Fibroblast of skin of left quadriceps (primary cell): ENCODE measurements around the gene AUTS2.
A peak's percentile ranks its signal among the peaks of the same experiment; 100 is the strongest.

Source experiments
- DNase-seq, 2 experiments: peaks; one replicate each; pipeline ENCODE4 v3.0.0-alpha.2; 2013; ENCODE audit warnings: low read depth in 2 of 2

AUTS2 gene

DNA sequence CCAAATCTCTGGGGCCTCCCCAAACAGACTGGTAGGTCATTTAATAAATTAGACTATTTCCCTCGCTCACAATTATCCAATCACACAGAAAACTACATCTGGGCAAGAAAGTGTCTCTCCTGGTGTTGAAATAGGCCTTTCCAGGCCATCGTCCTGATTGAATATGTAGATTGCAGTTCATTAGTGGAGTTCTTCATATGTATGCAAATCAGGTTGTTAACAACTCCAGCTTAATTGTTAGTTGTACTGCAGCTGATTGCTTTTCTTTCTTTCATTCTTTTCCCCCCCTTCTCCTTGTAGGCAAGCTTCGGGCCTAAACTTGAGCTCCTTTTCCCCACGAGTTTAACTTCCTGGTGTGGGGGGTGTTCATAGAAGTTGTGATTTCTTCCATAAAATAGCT lies 1174.6 kb downstream of the AUTS2 start:
- no peak for DNase-seq

DNA sequence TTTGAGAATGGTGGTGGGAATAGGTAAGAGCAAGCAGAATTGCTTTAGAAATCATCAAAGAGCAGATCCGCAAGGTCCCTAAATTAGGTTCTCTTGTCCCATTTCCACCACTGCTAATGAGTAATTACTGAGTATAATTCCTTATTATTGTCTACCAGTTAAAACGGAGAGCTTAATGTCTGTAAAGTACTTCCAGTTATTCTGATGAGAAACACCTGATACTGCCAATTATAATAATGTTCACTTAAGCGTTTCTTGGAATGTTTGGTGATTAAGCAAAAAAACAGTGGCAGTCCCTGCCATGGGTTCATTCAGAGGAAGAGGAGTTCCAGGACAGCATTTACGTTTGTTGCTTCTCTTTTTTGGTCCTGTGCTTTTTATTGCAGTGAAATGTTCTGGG lies 1175.1 kb downstream of the AUTS2 start:
- DNase-seq: no peak

- no peak for DNase-seq
These were observed 1176.8 kb downstream of the AUTS2 start for GRCh38 chr7:70774950-70775527.

GRCh38 chr7:70775570-70776156 lies 1177.4 kb downstream of the AUTS2 start:
- peak in 1 of 2 experiments; percentile 0 for DNase-seq

- DNase-seq: peak in 1 of 2 experiments; percentile 4
These were observed 1178.4 kb downstream of the AUTS2 start for GRCh38 chr7:70776627-70777101.

DNA sequence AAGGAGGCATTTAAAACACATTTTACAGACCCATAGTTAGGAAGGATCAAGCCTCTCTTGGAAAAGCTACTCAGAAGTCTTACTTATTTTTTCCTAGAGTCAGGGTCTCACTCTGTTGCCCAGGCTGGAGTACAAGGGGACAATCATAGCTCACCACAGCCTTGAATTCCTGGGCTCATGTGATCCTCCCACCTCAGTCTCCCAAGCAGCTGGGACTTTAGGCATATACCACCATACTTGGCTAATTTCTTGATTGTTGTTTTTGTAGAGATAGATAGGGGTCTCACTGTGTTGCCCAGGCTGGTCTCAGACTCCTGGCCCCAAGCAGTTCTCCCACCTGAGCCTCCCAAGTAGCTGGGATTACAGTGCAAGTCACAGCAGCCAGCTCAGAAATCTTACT lies 1179.0 kb downstream of the AUTS2 start:
- no peak for DNase-seq

DNA sequence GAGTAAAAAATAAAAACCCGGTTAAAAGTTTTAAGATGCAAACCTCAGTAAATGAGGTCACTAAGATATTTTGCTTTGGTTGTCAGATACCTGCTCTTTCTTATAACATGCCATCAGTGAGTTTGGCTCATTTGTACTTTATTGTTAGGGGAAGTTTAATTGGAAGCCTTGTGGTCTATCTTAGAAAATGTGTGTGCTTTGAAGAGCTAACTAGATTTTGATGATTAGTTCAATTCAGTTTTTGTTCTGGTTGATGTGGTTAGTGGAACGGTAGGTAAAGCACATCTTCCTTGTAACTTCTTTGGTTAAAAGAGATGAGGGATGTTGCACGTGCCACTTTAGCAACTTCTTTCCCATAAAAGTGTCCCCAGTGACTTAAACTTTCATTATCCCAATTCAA lies 1180.3 kb downstream of the AUTS2 start:
- DNase-seq: no peak

- DNase-seq: no peak
These were observed 1181.0 kb downstream of the AUTS2 start for GRCh38 chr7:70779321-70779720.

DNA sequence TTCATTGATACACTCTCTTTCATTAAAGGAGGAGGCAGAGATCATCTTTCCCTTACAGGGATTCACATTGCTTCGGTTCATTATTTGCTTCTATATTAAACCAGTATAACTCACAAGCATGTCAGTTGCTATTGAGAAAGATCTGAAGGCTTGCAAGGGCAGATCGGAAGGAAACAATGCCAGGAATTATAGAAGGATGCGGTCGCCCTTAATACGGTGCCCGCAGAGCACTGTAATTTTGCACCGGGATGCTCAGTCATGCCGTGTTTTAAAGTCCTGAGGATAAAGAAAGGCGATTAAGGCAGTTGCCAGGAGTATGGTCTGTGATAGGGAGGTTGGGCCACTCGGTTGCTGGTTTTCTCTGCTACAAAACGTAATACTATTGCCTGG lies 1183.6 kb downstream of the AUTS2 start:
- no peak for DNase-seq

- no peak for DNase-seq
These were observed 1184.5 kb downstream of the AUTS2 start for GRCh38 chr7:70782796-70783195.

GRCh38 chr7:70785427-70785826 lies 1187.2 kb downstream of the AUTS2 start:
- no peak for DNase-seq

GRCh38 chr7:70786076-70786475 lies 1187.8 kb downstream of the AUTS2 start:
- DNase-seq: no peak

DNA sequence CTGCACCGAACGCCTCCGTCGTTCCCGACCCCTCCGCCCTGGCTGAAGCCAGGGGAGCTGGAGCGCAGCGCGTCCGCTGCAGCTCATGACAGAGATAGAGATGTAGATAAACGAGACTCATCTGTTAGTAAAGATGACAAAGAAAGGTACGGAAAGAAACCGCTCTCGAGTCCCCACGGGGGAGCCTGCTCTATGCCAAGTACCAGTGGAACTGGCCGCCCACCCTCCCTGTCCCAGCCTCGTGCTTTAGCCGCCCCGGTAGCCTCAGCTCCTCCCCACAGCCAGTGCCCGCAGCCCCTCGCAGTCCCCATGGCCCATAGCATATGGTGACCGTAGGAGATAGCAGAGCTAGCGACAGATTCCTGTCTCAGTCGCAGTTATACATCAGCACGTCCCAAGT lies 1189.0 kb downstream of the AUTS2 start:
- DNase-seq: no peak

- DNase-seq: no peak
These were observed 1189.5 kb downstream of the AUTS2 start for GRCh38 chr7:70787771-70788170.

DNA sequence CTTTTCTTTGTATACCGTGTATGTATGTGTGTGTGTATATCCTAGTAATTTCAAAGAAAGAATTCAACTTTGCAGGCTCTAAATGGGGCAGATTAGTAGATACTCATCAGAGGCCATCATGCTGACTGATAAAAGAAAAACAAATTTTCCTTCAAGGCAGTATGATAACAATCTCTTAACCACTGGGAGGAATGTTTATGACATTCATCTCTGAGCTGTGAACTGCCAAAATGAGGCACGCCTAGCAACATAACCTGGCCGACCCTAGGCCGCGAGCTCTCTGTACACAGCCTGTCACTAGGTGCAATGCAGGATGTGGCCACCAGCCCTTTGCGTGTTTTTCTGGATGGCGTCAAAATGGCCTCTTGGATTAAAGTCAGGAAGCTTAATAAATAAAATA lies 1190.0 kb downstream of the AUTS2 start:
- no peak for DNase-seq

DNA sequence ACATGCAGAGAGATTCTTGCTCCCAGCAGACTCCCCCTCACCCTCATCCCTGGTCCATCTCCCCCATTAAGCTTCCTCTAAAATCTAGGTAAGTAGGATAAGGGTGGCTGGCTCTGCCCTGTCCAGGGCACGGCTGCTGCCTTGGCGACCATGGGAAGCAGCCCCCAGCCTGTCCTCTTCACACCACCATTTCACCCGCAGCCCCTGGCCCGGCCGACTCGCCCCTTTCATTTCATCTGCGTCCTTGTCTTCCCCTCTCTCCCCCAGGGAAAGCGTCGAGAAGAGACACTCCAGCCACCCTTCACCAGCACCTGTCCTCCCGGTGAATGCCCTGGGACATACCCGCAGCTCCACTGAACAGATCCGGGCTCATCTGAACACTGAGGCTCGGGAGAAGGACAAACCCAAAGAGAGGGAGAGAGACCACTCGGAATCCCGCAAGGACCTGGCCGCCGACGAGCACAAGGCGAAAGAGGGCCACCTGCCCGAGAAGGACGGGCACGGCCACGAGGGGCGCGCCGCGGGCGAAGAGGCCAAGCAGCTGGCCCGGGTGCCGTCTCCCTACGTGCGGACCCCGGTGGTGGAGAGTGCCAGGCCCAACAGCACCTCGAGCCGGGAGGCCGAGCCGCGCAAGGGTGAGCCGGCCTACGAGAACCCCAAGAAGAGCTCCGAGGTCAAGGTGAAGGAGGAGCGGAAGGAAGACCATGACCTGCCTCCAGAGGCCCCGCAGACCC lies 1191.4 kb downstream of the AUTS2 start:
- no peak for DNase-seq

DNA sequence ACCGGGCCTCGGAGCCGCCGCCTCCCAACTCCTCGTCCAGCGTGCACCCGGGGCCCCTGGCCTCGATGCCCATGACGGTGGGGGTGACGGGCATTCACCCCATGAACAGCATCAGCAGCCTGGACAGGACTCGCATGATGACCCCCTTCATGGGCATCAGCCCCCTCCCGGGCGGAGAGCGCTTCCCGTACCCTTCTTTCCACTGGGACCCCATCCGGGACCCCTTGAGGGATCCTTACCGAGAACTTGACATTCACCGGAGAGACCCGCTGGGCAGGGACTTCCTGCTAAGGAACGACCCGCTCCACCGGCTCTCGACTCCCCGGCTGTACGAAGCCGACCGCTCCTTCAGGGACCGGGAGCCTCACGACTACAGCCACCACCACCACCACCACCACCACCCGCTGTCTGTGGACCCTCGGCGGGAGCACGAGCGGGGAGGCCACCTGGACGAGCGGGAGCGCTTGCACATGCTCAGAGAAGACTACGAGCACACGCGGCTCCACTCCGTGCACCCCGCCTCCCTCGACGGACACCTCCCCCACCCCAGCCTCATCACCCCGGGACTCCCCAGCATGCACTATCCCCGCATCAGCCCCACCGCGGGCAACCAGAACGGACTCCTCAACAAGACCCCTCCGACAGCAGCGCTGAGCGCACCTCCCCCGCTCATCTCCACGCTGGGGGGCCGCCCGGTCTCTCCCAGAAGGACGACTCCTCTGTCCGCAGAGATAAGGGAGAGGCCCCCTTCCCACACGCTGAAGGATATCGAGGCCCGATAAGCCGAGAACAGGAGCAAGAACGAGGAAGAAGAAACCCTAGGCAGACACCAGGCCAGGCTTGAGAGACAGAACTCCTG lies 1192.2 kb downstream of the AUTS2 start:
- no peak for DNase-seq

DNA sequence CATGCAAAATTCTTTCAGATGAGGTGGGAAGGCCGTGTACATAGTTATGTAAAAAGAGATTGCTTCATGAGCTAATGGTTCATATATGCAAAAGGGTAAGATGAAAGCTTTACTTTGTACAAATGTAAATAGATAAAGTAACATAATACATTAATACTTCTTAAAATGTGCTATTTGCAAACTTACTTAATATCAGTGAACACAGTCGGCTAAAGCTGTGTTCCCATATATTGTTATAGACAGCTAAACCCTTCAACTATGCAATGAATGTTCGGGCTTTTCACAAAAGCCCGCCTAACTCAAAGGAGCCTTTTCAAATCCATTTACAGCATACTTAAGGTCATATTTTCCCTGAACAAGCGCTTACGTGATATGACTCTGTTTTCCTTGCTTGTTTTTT lies 1193.1 kb downstream of the AUTS2 start:
- no peak for DNase-seq

DNA sequence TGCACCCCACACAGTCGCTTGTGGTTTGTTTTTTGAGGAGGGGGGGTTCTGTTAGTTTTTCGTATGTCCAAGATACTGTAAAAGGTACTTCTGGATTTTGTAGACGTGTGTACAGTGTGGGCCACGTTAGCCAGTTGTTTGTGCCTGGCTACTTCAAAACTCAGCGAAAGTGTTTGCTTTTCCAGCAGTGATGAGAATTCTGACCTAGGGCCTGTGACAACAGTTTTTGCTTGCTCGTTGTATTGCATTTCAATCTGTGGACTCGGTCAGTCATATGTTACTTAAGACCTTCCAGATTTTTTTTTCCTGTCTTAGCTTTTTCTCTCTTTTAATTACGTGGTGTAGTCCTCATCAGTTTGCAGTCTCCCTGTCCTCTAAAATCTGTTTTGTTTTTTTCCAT lies 1194.8 kb downstream of the AUTS2 start:
- no peak for DNase-seq

- DNase-seq: no peak
These were observed 1195.5 kb downstream of the AUTS2 start for GRCh38 chr7:70793821-70794220.

DNA sequence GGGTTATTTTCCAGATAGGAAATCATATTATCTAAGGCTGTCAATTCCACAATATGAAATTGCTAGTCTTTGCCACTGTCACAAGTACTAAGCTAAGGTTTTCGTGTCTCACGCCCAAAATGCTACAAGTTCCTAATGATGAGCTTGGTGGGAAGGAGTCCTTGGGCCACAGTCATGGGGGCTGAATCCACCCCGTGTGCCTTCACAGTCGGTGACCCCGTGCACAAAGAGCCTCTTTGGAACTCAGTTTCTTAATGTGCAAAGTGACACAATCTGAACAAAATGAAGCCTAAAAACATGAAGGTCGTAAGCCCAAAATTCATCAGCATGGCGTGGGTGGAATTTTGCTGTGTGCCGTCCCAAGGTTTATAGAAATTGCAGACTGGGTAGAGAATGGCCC lies 1196.7 kb downstream of the AUTS2 start:
- no peak for DNase-seq

DNA sequence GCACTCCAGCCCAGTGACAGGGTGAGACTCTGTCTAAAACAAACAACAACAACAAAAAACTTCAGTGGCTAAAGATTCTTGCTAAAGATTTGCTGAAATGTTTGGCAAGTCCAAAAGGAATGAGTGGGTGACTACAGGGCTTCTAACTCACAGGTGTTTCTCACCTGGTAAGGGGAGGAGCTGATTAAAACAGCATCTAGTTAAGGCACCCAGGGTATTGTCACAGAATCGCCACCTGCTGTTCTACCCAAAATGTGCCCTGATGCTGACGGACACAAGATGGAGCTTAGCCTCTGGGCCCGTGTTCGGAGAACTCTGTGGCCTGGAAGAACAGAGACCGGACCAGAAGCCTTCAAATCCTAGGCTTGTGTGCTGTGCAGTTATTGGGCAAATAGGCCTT lies 1197.7 kb downstream of the AUTS2 start:
- DNase-seq: no peak
